Measurements from ENCODE around the gene HCCS. TPM values are rescaled to one million over a fixed set of nuclear protein-coding genes. Genes with fewer than 3 reads are reported as not detected.

The HCCS gene
- total and polyA plus RNA-seq, 4 donors, result 10.9 to 27.2 (median 16.0) TPM

DNA sequence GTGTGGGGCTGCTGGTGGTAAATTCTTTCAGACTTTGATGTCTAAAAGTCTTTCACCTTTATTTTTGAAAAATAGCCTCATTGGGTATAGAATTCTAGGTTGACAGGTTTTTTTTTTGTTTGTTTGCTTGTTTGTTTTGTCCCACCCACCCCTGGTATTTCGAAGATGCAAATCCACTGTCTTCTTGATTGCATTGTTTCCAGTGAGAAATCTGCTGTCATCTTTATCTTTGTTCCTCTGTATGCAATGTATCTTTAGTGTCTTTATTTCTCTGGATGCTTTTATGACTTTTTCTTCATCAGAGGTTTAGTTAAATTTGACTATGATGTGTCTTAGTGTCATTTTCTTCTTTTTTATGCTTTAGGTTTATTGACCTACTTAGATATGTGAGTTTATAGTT lies 21.3 kb upstream of the HCCS start:
- intact Hi-C loops (cut with DNase I), result no loop called here
- Histone ChIP-seq H3K27me3 (ENCODE audit: control insufficient read depth in 1 of 2, insufficient read depth in 2 of 2, low read length in 1 of 2) (no peaks in the 10 kb centered on the region), H3K36me3 (ENCODE audit: control insufficient read depth in 1 of 2, insufficient read depth in 2 of 2, low read length in 1 of 2) (no peaks in the 10 kb centered on the region), H3K4me3 (ENCODE audit: low read length in 2 of 2) (no peak overlapping the region), H3K4me1 (ENCODE audit: control insufficient read depth in 1 of 2, insufficient read depth in 2 of 2, low read length in 2 of 2) (no peaks in the 10 kb centered on the region), H3K27ac (ENCODE audit: low read depth in 1 of 2, low read length in 2 of 2) (no peak overlapping the region), H3K9me3 (ENCODE audit: control insufficient read depth, low read length) (no peaks in the 10 kb centered on the region)
- ATAC-seq (ENCODE audit: low FRiP score) (no peak), DNase-seq (no peak)
- whole genome bisulfite sequencing, 2 donors, result 86 to 98% methylated on average over 1 of the region's 1 CpG

- no peak overlapping the region for H3K4me3 ChIP-seq (ENCODE audit: low read length in 2 of 2)
- DNase-seq (no peak), ATAC-seq (ENCODE audit: low FRiP score) (no peak)
- no peaks in the 10 kb centered on the region for H3K36me3 ChIP-seq (ENCODE audit: control insufficient read depth in 1 of 2, insufficient read depth in 2 of 2, low read length in 1 of 2)
- H3K9me3 ChIP-seq (ENCODE audit: control insufficient read depth, low read length), result no peaks in the 10 kb centered on the region
- intact Hi-C loops (cut with DNase I), result no loop called here
- H3K27me3 ChIP-seq (ENCODE audit: control insufficient read depth in 1 of 2, insufficient read depth in 2 of 2, low read length in 1 of 2), result no peaks in the 10 kb centered on the region
- H3K4me1 ChIP-seq (ENCODE audit: control insufficient read depth in 1 of 2, insufficient read depth in 2 of 2, low read length in 2 of 2), result no peaks in the 10 kb centered on the region
- no peak overlapping the region for H3K27ac ChIP-seq (ENCODE audit: low read depth in 1 of 2, low read length in 2 of 2)
Measured at GRCh38 chrX:11097933-11098332, 13.2 kb upstream of the HCCS start.

DNA sequence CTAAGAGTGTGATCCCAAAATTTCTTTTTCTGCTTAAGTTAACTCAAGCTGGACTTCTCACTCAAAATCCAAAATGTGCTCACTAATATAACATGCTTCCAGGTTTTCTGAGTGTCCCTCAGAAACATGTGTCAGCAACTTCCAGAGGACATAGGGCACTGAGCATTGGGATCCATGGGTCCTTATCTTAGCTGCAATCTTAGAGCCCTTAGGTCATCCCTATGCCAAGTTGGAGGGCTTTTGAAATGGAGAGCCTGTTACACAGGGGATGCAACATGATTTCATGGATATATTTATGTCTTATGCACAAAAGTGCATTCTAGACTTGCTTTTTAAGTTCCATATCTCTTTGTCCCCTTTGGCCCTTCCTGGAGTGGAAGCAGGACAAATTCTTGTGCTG lies 11.7 kb upstream of the HCCS start:
- H3K27me3 ChIP-seq (ENCODE audit: control insufficient read depth in 1 of 2, insufficient read depth in 2 of 2, low read length in 1 of 2), result no peaks in the 10 kb centered on the region
- no peak overlapping the region for H3K4me3 ChIP-seq (ENCODE audit: low read length in 2 of 2)
- intact Hi-C loops (cut with DNase I), result no loop called here
- H3K36me3 ChIP-seq (ENCODE audit: control insufficient read depth in 1 of 2, insufficient read depth in 2 of 2, low read length in 1 of 2), result no peaks in the 10 kb centered on the region
- H3K4me1 ChIP-seq (ENCODE audit: control insufficient read depth in 1 of 2, insufficient read depth in 2 of 2, low read length in 2 of 2), result no peaks in the 10 kb centered on the region
- no peak for DNase-seq
- H3K9me3 ChIP-seq (ENCODE audit: control insufficient read depth, low read length), result no peaks in the 10 kb centered on the region
- no peak for ATAC-seq (ENCODE audit: low FRiP score)
- no peak overlapping the region for H3K27ac ChIP-seq (ENCODE audit: low read depth in 1 of 2, low read length in 2 of 2)

GRCh38 chrX:11100281-11101035 lies 10.7 kb upstream of the HCCS start:
- 8 to 20% methylated on average over 10 of the region's 10 CpGs for WGBS, 2 donors
- intact Hi-C loops (cut with DNase I), result loop anchor here (5.0 to 10.0 kb wide), 3 partner anchors 478 to 908 kb away; partner anchors contain the start of gene MID1 (in 1 of the 2)
- no peaks in the 10 kb centered on the region for H3K36me3 ChIP-seq (ENCODE audit: control insufficient read depth in 1 of 2, insufficient read depth in 2 of 2, low read length in 1 of 2)

DNA sequence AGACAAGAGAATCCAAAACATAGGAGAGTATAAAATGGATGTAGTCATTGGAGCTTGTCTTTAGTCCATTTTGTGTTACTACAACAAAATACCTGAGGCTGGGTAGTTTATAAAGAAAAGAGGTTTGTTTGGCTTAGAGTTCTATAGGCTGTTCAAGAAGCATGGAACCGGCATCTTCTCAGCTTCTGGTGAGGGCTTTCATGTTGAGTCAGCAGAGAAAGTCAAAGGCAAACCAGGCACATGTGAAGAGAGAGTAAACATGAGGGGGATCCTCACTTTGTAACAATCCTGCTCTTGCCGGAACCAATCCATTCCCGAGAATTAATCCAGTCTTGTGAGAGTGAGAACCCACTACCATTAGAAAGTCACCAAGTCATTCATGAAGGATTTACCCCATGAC lies 8.1 kb upstream of the HCCS start:
- 80 to 95% methylated on average over 3 of the region's 3 CpGs for WGBS, 2 donors
- DNase-seq, result no peak
- no peak for ATAC-seq (ENCODE audit: low FRiP score)
- no peak overlapping the region for H3K27ac ChIP-seq (ENCODE audit: low read depth in 1 of 2, low read length in 2 of 2)
- H3K27me3 ChIP-seq (ENCODE audit: control insufficient read depth in 1 of 2, insufficient read depth in 2 of 2, low read length in 1 of 2), result no peaks in the 10 kb centered on the region
- no peaks in the 10 kb centered on the region for H3K36me3 ChIP-seq (ENCODE audit: control insufficient read depth in 1 of 2, insufficient read depth in 2 of 2, low read length in 1 of 2)
- no peaks in the 10 kb centered on the region for H3K9me3 ChIP-seq (ENCODE audit: control insufficient read depth, low read length)
- H3K4me1 ChIP-seq (ENCODE audit: control insufficient read depth in 1 of 2, insufficient read depth in 2 of 2, low read length in 2 of 2), result no peaks in the 10 kb centered on the region
- intact Hi-C loops (cut with DNase I), result loop anchor here (5.0 to 10.0 kb wide), 3 partner anchors 481 to 911 kb away; partner anchors contain the start of gene MID1 (in 1 of the 2)
- no peak overlapping the region for H3K4me3 ChIP-seq (ENCODE audit: low read length in 2 of 2)

More at GRCh38 chrX:11100281-11101035, 10.7 kb upstream of the HCCS start:
- peak in 1 of 2 donors; percentile 49 for DNase-seq
- no peak for ATAC-seq (ENCODE audit: low FRiP score)
- Histone ChIP-seq H3K27me3 (ENCODE audit: control insufficient read depth in 1 of 2, insufficient read depth in 2 of 2, low read length in 1 of 2) (no peaks in the 10 kb centered on the region), H3K4me1 (ENCODE audit: control insufficient read depth in 1 of 2, insufficient read depth in 2 of 2, low read length in 2 of 2) (no peaks in the 10 kb centered on the region), H3K4me3 (ENCODE audit: low read length in 2 of 2) (no peak overlapping the region), H3K27ac (ENCODE audit: low read depth in 1 of 2, low read length in 2 of 2) (peak overlapping the region in 1 of 2 donors; percentile 76), H3K9me3 (ENCODE audit: control insufficient read depth, low read length) (no peaks in the 10 kb centered on the region)

- H3K27ac ChIP-seq (ENCODE audit: low read depth in 1 of 2, low read length in 2 of 2), result no peak overlapping the region
- H3K4me1 ChIP-seq (ENCODE audit: control insufficient read depth in 1 of 2, insufficient read depth in 2 of 2, low read length in 2 of 2), result no peaks in the 10 kb centered on the region
- WGBS, 2 donors, result 80 to 93% methylated on average over 2 of the region's 2 CpGs
- DNase-seq (no peak), ATAC-seq (ENCODE audit: low FRiP score) (no peak)
- intact Hi-C loops (cut with DNase I), result loop anchor here (5.0 to 10.0 kb wide), 3 partner anchors 481 to 911 kb away; partner anchors contain the start of gene MID1 (in 1 of the 2)
- no peaks in the 10 kb centered on the region for H3K36me3 ChIP-seq (ENCODE audit: control insufficient read depth in 1 of 2, insufficient read depth in 2 of 2, low read length in 1 of 2)
- H3K9me3 ChIP-seq (ENCODE audit: control insufficient read depth, low read length), result no peaks in the 10 kb centered on the region
- no peak overlapping the region for H3K4me3 ChIP-seq (ENCODE audit: low read length in 2 of 2)
- no peaks in the 10 kb centered on the region for H3K27me3 ChIP-seq (ENCODE audit: control insufficient read depth in 1 of 2, insufficient read depth in 2 of 2, low read length in 1 of 2)
Measured at GRCh38 chrX:11103751-11104150, 7.4 kb upstream of the HCCS start.

- no peak overlapping the region for H3K4me3 ChIP-seq (ENCODE audit: low read length in 2 of 2)
- H3K9me3 ChIP-seq (ENCODE audit: control insufficient read depth, low read length), result no peaks in the 10 kb centered on the region
- H3K27ac ChIP-seq (ENCODE audit: low read depth in 1 of 2, low read length in 2 of 2), result no peak overlapping the region
- no peak for ATAC-seq (ENCODE audit: low FRiP score)
- H3K27me3 ChIP-seq (ENCODE audit: control insufficient read depth in 1 of 2, insufficient read depth in 2 of 2, low read length in 1 of 2), result no peaks in the 10 kb centered on the region
- 70 to 96% methylated on average over 4 of the region's 4 CpGs for WGBS, 2 donors
- H3K4me1 ChIP-seq (ENCODE audit: control insufficient read depth in 1 of 2, insufficient read depth in 2 of 2, low read length in 2 of 2), result no peaks in the 10 kb centered on the region
- intact Hi-C loops (cut with DNase I), result loop anchor here in 1 of 2 donors (10.0 kb wide), 1 partner anchor 910 kb away; no protein-coding TSS in a partner anchor
- H3K36me3 ChIP-seq (ENCODE audit: control insufficient read depth in 1 of 2, insufficient read depth in 2 of 2, low read length in 1 of 2), result no peaks in the 10 kb centered on the region
- DNase-seq, result no peak
Measured at GRCh38 chrX:11105080-11105479, 6.1 kb upstream of the HCCS start.

DNA sequence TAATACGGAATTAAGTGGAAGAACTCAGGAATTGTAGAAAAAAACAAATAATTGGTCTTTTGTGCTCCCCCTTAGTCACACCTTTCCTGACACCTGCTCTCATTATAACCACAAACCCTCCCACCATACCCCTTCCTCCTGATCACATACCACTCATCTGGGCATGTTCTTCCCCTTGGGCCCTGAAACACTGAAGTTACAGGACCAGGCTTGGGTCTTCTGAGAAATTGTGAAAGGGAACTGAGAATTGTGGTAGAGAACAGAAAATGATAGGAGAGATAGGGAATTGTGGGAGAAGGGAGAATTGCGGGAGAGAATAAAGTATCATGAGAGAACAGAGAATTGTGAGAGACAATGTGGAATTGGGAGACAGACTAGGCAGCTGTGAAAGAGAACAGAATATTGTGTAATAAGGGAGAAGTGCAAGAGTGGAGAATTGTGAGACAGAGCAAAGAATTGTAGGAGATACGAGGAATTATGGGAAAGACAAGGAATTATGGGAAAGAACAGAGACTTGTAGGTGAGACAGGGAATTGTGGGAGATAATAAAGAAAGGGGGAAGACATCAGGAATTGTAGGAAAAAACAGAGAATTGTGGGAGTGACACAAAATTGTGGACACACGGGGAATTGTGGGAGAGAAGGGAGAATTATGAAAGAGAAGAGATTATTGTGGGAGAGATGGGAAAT lies 2.7 kb upstream of the HCCS start:
- WGBS, 2 donors, result 80 to 96% methylated on average over 4 of the region's 4 CpGs
- Histone ChIP-seq H3K27ac (ENCODE audit: low read depth in 1 of 2, low read length in 2 of 2) (no peak overlapping the region), H3K27me3 (ENCODE audit: control insufficient read depth in 1 of 2, insufficient read depth in 2 of 2, low read length in 1 of 2) (no peaks in the 10 kb centered on the region), H3K4me3 (ENCODE audit: low read length in 2 of 2) (no peak overlapping the region), H3K9me3 (ENCODE audit: control insufficient read depth, low read length) (no peaks in the 10 kb centered on the region), H3K4me1 (ENCODE audit: control insufficient read depth in 1 of 2, insufficient read depth in 2 of 2, low read length in 2 of 2) (no peaks in the 10 kb centered on the region), H3K36me3 (ENCODE audit: control insufficient read depth in 1 of 2, insufficient read depth in 2 of 2, low read length in 1 of 2) (no peaks in the 10 kb centered on the region)
- ATAC-seq (ENCODE audit: low FRiP score) (no peak), DNase-seq (no peak)
- intact Hi-C loops (cut with DNase I), result loop anchor here in 1 of 2 donors (10.0 kb wide), 1 partner anchor 914 kb away; no protein-coding TSS in a partner anchor

Data from aorta (tissue), 5 donors.